ENCODE data around the gene PCGF2.
A peak's percentile ranks its signal among the peaks of the same experiment; 100 is the strongest.

The PCGF2 gene

GRCh38 chr17:38751808-38752307 is 3.7 kb upstream of the PCGF2 start:
- DNase-seq (ENCODE audit: low read depth, low spot score) = peak; percentile 68

- DNase-seq (ENCODE audit: low read depth, low spot score) = no peak
These were observed 3.1 kb upstream of the PCGF2 start for GRCh38 chr17:38751144-38751807.

GRCh38 chr17:38750312-38751121 is 2.4 kb upstream of the PCGF2 start:
- DNase-seq (ENCODE audit: low read depth, low spot score) = no peak

GRCh38 chr17:38750044-38750311 is 1.8 kb upstream of the PCGF2 start:
- DNase-seq (ENCODE audit: low read depth, low spot score) = no peak

- DNase-seq (ENCODE audit: low read depth, low spot score) = no peak
These were observed 1.3 kb upstream of the PCGF2 start for GRCh38 chr17:38749223-38750043.

GRCh38 chr17:38748892-38749222 is 721 bp upstream of the PCGF2 start:
- no peak for DNase-seq (ENCODE audit: low read depth, low spot score)

GRCh38 chr17:38747463-38748148 is 530 bp downstream of the PCGF2 start:
- no peak for DNase-seq (ENCODE audit: low read depth, low spot score)

- DNase-seq (ENCODE audit: low read depth, low spot score) = no peak
These were observed 1.2 kb downstream of the PCGF2 start for GRCh38 chr17:38746849-38747462.

- no peak for DNase-seq (ENCODE audit: low read depth, low spot score)
These were observed 1.9 kb downstream of the PCGF2 start for GRCh38 chr17:38746004-38746848.

GRCh38 chr17:38745545-38745944 is 2.6 kb downstream of the PCGF2 start:
- no peak for DNase-seq (ENCODE audit: low read depth, low spot score)

- DNase-seq (ENCODE audit: low read depth, low spot score) = no peak
These were observed 4.5 kb downstream of the PCGF2 start for GRCh38 chr17:38743556-38744171.

- DNase-seq (ENCODE audit: low read depth, low spot score) = no peak
These were observed 5.5 kb downstream of the PCGF2 start for GRCh38 chr17:38742411-38743308.

GRCh38 chr17:38741921-38742410 is 6.2 kb downstream of the PCGF2 start:
- DNase-seq (ENCODE audit: low read depth, low spot score) = no peak

- no peak for DNase-seq (ENCODE audit: low read depth, low spot score)
These were observed 6.7 kb downstream of the PCGF2 start for GRCh38 chr17:38741461-38741860.

GRCh38 chr17:38740806-38741205 is 7.3 kb downstream of the PCGF2 start:
- no peak for DNase-seq (ENCODE audit: low read depth, low spot score)

GRCh38 chr17:38740044-38740443 is 8.1 kb downstream of the PCGF2 start:
- no peak for DNase-seq (ENCODE audit: low read depth, low spot score)

GRCh38 chr17:38739305-38739704 is 8.8 kb downstream of the PCGF2 start:
- DNase-seq (ENCODE audit: low read depth, low spot score) = no peak

- no peak for DNase-seq (ENCODE audit: low read depth, low spot score)
These were observed 9.4 kb downstream of the PCGF2 start for GRCh38 chr17:38738686-38739085.
